Sigmoid colon (tissue), 3 donors: Measurements from ENCODE around the gene RBM23.

Source experiments
- POLR2A ChIP-seq, 2 donors: fragments of 450-650 bp; IDR thresholded peaks; one replicate each; pipeline ENCODE4 v1.6.1; 2016; ENCODE audit warnings: antibody characterized with exemption in 2 of 2, mild to moderate bottlenecking in 2 of 2, moderate library complexity in 2 of 2
- TF ChIP-seq, protein P1 (sequence below), 4 experiments: fragments of 450-650 bp in 3 of 4; fragments of 200-600 bp in 1 of 4; IDR thresholded peaks; one replicate each; pipeline ENCODE4 v1.5.1; 2016 to 2019; ENCODE audit warnings: antibody characterized with exemption in 4 of 4, mild to moderate bottlenecking in 3 of 4, moderate library complexity in 2 of 4

DNA sequence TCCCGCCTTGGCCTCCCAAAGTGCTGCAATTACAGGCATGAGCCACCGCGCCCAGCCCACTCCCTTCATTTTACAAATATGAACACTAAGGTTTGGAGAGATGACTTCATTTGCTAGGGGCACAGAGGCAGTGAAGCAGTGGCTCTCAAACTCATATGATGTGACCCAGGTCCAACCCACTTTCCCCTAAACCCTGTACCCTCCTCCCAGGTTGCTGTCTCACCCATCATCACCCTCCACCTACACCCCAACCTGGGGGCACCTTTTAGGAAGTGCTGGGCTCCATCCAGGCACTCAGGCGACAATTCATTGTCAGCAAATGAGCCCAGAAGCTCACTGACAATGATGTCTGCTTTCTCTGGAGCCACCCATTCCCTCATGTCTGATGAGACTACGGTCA is 4.8 kb upstream of the RBM23 start:
- TF ChIP-seq, protein P1, sequence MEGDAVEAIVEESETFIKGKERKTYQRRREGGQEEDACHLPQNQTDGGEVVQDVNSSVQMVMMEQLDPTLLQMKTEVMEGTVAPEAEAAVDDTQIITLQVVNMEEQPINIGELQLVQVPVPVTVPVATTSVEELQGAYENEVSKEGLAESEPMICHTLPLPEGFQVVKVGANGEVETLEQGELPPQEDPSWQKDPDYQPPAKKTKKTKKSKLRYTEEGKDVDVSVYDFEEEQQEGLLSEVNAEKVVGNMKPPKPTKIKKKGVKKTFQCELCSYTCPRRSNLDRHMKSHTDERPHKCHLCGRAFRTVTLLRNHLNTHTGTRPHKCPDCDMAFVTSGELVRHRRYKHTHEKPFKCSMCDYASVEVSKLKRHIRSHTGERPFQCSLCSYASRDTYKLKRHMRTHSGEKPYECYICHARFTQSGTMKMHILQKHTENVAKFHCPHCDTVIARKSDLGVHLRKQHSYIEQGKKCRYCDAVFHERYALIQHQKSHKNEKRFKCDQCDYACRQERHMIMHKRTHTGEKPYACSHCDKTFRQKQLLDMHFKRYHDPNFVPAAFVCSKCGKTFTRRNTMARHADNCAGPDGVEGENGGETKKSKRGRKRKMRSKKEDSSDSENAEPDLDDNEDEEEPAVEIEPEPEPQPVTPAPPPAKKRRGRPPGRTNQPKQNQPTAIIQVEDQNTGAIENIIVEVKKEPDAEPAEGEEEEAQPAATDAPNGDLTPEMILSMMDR (IDR thresholded peaks at IDR 0.05) = no peak
- TF ChIP-seq POLR2A (IDR thresholded peaks at IDR 0.05) = no peak
